A549 (cell line): ENCODE data around the gene SPPL2A.

ENCODE experiments used
- CTCF ChIP-seq: fragments of >200 bp; sonication (Bioruptor Twin); formaldehyde crosslinking; IDR thresholded peaks from 3 replicates; pipeline ENCODE4 v1.5.1; 2016
- FOSL2 ChIP-seq, 2 experiments: fragments of 450-650 bp in 1 of 2; fragments of >200 bp in 1 of 2; sonication (Bioruptor Twin) in 1 of 2; formaldehyde crosslinking; IDR thresholded peaks; 2 replicates each; pipeline versions ENCODE4 v1.5.0 to v1.6.1; 2016 to 2020; ENCODE audit warnings: mild to moderate bottlenecking in 1 of 2, moderate library complexity in 1 of 2
- HEYL ChIP-seq: fragments of 250-450 bp; sonication (Bioruptor Pico); IDR thresholded peaks from 2 replicates; pipeline ENCODE4 v1.8.0; 2021; ENCODE audit warnings: mild to moderate bottlenecking, moderate library complexity
- MAX ChIP-seq: IDR thresholded peaks from 2 replicates; pipeline ENCODE4 v1.6.1; 2012
- POLR2A ChIP-seq: IDR thresholded peaks from 2 replicates; pipeline ENCODE4 v1.6.1; 2012; ENCODE audit warnings: mild to moderate bottlenecking, low read length
- POLR2AphosphoS2 ChIP-seq: conservative IDR thresholded peaks from 2 replicates; pipeline ENCODE4 v1.6.1; 2012; ENCODE audit warnings: low read length, improper control_type of control experiment, inconsistent platforms
- USF2 ChIP-seq: fragments of 450-650 bp; IDR thresholded peaks from 2 replicates; pipeline ENCODE4 v1.6.1; 2014; ENCODE audit warnings: antibody characterized with exemption
- ZC3H11A ChIP-seq: fragments of 450-650 bp; IDR thresholded peaks from 2 replicates; pipeline ENCODE4 v1.6.1; 2014; ENCODE audit warnings: antibody characterized with exemption, mild to moderate bottlenecking

- TF ChIP-seq CTCF, result no peak
- no peak for TF ChIP-seq USF2
- no peak for TF ChIP-seq POLR2AphosphoS2
- no peak for TF ChIP-seq MAX
- no peak for TF ChIP-seq HEYL (CRISPR knock-in tag)
- no peak for TF ChIP-seq FOSL2 (IDR thresholded peaks at IDR 0.05)
- no peak for TF ChIP-seq FOSL2 (CRISPR knock-in tag; IDR thresholded peaks at IDR 0.05)
- no peak for TF ChIP-seq ZC3H11A
- TF ChIP-seq POLR2A, result no peak
Observed at GRCh38 chr15:50702762-50703334, 62.7 kb downstream of the SPPL2A start.
